Measurements from ENCODE around the gene VAT1. TPM values are rescaled to one million over a fixed set of nuclear protein-coding genes. Genes with fewer than 3 reads are reported as not detected.
A peak's percentile ranks its signal among the peaks of the same experiment; 100 is the strongest.

The VAT1 gene
- total RNA-seq, 2 donors from 2014 or later = 83.7 to 101 TPM

DNA sequence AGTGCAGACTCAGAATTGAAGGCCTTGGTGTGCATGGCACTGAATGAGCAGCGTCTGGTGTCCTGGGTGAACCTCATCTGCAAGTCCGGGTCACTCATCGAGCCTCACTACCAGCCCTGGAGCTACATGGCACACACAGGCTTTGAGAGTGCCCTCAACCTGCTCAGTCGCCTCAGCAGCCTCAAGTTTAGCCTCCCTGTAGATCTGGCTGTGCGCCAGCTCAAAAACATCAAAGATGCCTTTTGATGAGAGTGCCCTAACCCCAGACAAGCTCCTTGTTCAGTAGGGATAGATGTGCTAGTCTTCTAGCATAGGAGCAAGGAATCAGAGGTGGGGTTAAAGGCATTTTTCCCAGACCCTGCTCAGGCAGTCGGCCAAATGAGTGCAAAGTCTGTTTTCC, 30.7 kb downstream of the VAT1 start:
- Histone ChIP-seq H3K27ac (no peak overlapping the region), H3K9me3 (no peaks in the 10 kb centered on the region), H3K4me3 (no peak overlapping the region), H3K36me3 (replicated peaks in 1 of 2; ENCODE audit: insufficient read depth in 1 of 2, low read depth in 2 of 2) (peaks cover 29 to 30% of the 10 kb centered on the region in 2 donors), H3K27me3 (no peaks in the 10 kb centered on the region), H3K4me1 (no peaks in the 10 kb centered on the region)
- DNase-seq (no peak), ATAC-seq (no peak)
- intact Hi-C loops (cut with DNase I) = no loop called here
- WGBS, 2 donors = 95% methylated on average over 6 of the region's 6 CpGs; no CpG with 5 or more reads in 1 of the 2 donors
- TF ChIP-seq POLR2A (IDR thresholded peaks at IDR 0.05) = no peak
- TF ChIP-seq, protein P1, sequence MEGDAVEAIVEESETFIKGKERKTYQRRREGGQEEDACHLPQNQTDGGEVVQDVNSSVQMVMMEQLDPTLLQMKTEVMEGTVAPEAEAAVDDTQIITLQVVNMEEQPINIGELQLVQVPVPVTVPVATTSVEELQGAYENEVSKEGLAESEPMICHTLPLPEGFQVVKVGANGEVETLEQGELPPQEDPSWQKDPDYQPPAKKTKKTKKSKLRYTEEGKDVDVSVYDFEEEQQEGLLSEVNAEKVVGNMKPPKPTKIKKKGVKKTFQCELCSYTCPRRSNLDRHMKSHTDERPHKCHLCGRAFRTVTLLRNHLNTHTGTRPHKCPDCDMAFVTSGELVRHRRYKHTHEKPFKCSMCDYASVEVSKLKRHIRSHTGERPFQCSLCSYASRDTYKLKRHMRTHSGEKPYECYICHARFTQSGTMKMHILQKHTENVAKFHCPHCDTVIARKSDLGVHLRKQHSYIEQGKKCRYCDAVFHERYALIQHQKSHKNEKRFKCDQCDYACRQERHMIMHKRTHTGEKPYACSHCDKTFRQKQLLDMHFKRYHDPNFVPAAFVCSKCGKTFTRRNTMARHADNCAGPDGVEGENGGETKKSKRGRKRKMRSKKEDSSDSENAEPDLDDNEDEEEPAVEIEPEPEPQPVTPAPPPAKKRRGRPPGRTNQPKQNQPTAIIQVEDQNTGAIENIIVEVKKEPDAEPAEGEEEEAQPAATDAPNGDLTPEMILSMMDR (IDR thresholded peaks at IDR 0.05) = no peak

DNA sequence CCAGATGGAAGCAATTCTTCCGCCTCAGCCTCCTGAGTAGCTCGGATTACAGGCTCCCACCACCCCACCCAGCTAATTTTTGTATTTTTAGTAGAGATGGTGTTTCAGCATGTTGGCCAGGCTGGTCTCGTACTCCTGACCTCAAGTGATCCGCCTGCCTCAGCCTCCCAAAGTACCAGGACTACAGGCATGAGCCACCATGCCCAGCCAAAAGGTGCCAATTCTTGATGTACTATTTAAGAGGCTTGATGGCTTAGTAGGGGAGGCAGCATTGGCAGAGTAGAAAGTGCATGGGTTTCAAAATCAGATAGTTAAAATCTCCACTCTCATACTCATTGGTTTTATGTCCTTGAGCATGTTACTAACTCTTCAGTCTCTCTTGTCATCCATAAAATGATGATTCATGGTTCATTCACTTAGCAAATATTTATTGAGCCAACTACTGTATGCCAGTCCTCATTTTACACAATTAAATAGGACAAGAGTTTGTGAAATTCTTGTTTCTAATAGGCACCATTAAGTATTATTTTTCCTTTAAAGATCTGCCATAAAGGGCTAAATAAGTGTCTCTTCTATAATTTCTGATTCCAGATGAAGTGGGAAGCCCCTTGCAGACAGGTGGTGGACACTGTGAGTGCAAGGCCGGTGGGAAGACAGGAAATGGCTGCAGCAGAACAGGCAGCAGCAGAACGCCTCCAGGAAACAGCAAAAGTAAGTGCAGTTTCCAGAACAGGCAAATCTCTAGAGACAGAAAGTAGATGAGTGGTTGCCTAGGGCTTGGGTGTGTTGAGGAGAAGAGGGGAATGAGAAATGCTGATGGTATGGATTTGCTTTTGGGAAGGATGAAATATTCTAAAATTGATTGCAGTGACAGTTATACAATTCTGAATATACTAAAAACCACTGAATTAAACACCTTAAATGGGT, 32.2 kb downstream of the VAT1 start:
- intact Hi-C loops (cut with DNase I) = no loop called here
- peaks cover 4% of the 10 kb centered on the region for H3K4me1 ChIP-seq
- no peak for ATAC-seq
- no peak for TF ChIP-seq POLR2A (IDR thresholded peaks at IDR 0.05)
- TF ChIP-seq, protein P1 (IDR thresholded peaks at IDR 0.05) = no peak
- no peaks in the 10 kb centered on the region for H3K9me3 ChIP-seq
- no peak overlapping the region for H3K27ac ChIP-seq
- H3K27me3 ChIP-seq = no peaks in the 10 kb centered on the region
- H3K4me3 ChIP-seq = no peak overlapping the region
- no peak for DNase-seq
- 86 to 90% methylated on average over 6 of the region's 6 CpGs for WGBS, 2 donors
- H3K36me3 ChIP-seq (replicated peaks in 1 of 2; ENCODE audit: insufficient read depth in 1 of 2, low read depth in 2 of 2) = peaks cover 29 to 30% of the 10 kb centered on the region in 2 donors

DNA sequence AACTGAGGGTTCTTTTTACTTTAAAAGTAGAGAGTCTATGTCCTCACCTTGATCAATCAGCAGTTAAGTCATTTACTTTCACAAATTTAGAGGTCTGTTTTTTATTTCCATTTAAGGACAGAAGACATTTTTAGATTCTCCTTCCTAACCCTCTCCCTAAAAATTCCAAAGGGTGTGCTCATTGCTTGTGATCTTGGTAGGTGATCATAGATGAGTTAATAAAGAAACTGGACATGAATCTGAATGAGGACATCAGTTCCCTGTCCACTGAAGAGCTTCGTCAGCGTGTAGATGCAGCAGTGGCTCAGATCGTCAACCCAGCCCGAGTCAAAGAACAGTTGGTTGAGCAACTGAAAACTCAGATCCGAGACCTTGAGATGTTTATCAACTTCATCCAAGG, 33.0 kb downstream of the VAT1 start:
- DNase-seq = no peak
- no peak overlapping the region for H3K27ac ChIP-seq
- TF ChIP-seq POLR2A (IDR thresholded peaks at IDR 0.05) = no peak
- TF ChIP-seq, protein P1 (IDR thresholded peaks at IDR 0.05) = no peak
- intact Hi-C loops (cut with DNase I) = no loop called here
- peaks cover 29 to 30% of the 10 kb centered on the region in 2 donors for H3K36me3 ChIP-seq (replicated peaks in 1 of 2; ENCODE audit: insufficient read depth in 1 of 2, low read depth in 2 of 2)
- no peak for ATAC-seq
- no peak overlapping the region for H3K4me3 ChIP-seq
- H3K4me1 ChIP-seq = peaks cover 10% of the 10 kb centered on the region
- 70 to 85% methylated on average over 5 of the region's 5 CpGs for WGBS, 2 donors
- H3K27me3 ChIP-seq = no peaks in the 10 kb centered on the region
- H3K9me3 ChIP-seq = no peaks in the 10 kb centered on the region

DNA sequence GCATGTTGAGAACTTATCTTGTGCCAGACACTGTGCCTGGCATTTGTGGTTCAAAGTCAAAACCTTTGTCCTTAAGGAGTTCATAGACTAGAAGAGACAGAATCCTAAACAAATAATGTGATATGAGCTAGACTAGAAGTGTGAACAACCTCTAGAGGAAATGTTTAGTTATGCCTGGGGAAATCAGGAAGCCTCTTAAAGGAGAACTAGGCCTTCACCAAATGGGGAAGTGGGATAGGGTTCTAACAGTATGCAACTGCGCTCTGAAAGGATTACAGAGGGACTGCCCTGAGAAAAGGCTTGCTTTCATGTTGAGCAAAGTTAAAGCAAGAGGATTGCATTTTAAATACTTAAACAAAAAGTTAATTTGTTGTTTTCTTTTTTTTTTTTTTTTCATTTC, 37.0 kb downstream of the VAT1 start:
- H3K4me3 ChIP-seq = no peak overlapping the region
- H3K4me1 ChIP-seq = peaks cover 25% of the 10 kb centered on the region
- no peak for DNase-seq
- peaks cover 14 to 20% of the 10 kb centered on the region in 2 donors for H3K36me3 ChIP-seq (replicated peaks in 1 of 2; ENCODE audit: insufficient read depth in 1 of 2, low read depth in 2 of 2)
- H3K9me3 ChIP-seq = no peaks in the 10 kb centered on the region
- WGBS, 2 donors = 0% methylated on average over 1 of the region's 1 CpG
- no peaks in the 10 kb centered on the region for H3K27me3 ChIP-seq
- ATAC-seq = no peak
- no peak for TF ChIP-seq POLR2A (IDR thresholded peaks at IDR 0.05)
- TF ChIP-seq, protein P1 (IDR thresholded peaks at IDR 0.05) = no peak
- H3K27ac ChIP-seq = peak overlapping the region in 2 of 4 donors; percentile 51 to 70
- intact Hi-C loops (cut with DNase I) = no loop called here
